ENCODE results near the gene BDH2.

Gene BDH2

DNA sequence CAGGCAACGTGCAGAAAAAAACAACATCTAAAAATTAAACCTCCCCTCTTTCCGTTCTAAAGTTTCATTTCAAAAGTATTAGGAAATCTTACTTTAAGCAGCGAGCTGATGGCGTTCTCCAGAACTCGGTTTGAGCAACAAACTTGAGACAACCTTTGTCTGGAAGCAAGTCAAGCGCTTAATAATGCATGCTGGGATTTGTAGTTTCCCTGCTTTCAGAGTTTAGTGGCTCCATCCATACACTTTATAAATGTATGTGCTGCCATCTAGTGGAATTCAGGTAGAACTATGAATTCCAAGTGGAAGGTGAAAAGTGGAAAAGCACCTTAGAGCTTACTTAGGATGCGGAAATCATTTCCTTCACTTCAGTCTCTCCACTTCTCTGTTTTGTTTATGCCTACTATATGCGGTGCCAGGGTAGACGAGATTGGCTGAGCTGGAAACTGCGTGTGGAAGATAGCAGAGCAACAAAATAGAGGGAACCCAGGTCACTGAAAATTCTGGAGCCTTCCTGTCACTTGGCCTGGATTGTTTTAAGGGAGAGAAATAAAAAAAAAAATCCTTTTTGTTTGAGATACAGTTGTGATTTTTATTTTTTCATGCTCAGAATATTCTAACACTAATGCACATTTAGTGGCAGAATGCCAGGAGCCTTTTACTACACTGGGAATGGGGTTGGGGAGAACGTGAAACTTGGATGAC, at the start of gene BDH2:
TSS of gene BDH2 (minus strand) at position 144 of the 702 bp plus-strand sequence. CDS start 3,580 bp downstream, outside the sequence.
- no peak for DNase-seq (ENCODE audit: low read depth in 2 of 2)

DNA sequence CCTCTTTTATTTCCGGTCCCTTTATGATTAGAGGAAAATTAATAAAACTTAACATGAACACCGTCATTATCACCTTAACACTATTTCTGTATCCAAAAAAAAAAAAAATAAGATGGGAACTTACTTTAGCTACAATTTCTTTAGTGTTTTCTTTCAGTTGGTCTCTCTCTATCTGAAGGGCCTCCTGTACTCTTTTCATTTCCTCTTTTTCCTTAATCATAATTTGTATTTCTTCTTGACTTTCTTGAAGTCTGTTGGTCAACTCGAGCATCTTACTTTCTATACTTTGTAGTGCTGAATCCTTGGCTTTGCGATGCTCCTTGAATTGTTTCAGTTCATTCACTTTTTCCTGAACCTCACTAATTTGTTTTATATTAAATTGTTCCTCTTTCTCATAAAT, 45.3 kb upstream of the BDH2 start:
- DNase-seq (ENCODE audit: low read depth in 2 of 2) = no peak

DNA sequence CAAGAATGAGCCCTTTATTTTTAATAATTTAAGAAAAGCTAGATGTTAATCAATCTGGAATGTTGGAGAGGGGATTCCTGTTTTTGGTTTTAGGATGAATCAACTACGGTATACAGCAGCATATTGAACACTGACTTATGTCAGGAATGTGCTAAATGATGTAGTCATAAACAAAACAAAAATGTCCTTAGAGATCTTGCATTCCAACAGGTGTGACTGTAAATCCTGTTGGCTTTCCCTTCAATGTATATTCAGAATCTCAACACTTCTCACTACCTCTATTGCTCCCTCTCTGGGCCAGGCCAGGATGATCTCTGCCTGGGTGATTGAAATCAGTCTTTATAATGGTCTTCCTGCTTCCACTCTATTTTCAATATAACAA, 37.8 kb upstream of the BDH2 start:
- DNase-seq (ENCODE audit: low read depth in 2 of 2) = no peak

DNA sequence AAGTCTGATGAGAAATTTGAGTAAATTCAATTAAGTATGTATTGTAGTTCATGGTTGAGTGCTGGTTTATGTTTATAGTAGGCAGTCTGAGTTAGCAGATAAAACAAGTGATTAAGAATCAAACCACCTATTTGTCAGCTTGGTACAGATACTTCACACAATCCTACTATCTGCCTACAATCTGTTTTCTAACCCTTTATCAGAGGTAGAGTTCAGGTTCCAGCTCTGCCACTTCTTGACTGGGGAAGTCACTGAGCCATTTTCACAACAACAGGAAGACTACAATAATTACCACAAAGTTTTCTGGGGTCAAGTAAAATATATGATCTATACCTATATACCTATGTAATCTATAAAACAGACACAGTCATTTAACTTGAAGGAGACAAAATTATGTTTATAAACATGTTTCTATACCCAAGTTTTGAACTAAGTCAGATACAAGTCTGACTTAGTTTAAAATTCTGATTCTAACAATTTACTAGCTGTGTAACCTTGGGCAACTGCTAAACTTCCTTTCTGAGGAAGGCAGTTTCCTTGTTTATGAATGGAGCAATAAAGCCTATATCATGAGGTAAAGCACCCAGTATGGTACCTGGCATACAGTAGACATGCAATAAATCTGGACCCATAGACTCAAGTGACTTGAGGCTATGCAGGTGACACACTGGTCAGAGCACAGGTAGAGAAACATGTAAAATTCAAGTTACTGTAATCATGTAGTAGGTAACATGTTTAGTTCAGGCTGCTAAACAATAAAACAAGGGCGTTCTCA, 37.2 kb upstream of the BDH2 start:
- DNase-seq (ENCODE audit: low read depth in 2 of 2) = no peak

DNA sequence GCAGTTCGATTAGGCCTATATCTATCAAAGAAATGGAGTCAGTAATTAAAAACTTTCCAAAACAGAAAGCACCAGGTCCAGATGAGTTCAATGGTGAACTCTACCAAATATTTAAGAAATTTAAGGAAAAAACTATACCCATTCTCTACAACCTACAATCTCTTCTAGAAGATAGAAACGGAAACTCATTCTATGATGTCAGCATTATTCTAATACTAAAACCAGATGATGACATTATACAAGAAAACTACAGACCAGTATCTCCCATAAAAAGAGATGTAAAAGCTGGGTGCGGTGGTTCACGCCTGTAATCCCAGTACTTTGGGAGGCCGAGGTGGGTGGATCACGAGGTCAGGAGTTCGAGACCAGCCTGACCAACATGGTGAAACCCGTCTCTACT, 29.5 kb upstream of the BDH2 start:
- no peak for DNase-seq (ENCODE audit: low read depth in 2 of 2)

DNA sequence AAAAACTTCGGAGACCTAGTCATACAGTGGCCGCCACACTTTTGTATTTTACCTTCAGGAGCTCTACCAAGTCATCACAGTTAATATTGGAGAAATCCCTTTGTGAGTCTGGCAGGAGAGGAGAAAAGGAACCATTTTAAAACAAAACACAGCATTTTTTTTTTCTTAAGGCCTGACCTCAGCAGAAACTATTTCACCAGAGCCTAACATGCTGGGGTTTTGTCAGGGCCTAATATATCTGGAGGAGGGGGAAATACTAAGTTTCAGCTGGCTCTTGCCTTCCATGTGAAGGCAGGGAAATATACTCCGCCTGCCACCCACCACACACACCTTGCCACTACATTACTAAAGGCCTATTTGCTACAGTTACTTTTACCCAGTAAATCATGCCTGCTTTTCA, 26.5 kb upstream of the BDH2 start:
- DNase-seq (ENCODE audit: low read depth in 2 of 2) = no peak

DNA sequence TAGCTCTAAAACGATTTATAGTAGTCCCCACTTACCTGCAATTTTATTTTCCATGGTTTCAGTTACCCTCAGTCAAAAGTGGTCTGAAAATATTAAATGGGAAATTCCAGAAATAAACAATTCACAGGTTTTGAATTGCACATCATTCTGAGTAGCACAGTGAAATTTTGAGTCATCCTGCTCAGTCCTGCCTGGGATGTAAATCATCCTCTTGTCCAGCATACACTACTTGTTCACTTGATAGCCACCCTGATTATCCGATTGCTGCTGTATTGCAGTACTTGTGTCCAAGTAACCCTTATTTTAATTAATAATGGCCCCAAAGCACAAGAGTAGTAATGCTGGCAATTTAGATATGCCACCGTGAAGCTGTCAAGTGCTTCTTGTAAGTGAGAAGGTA, 23.5 kb upstream of the BDH2 start:
- no peak for DNase-seq (ENCODE audit: low read depth in 2 of 2)

DNA sequence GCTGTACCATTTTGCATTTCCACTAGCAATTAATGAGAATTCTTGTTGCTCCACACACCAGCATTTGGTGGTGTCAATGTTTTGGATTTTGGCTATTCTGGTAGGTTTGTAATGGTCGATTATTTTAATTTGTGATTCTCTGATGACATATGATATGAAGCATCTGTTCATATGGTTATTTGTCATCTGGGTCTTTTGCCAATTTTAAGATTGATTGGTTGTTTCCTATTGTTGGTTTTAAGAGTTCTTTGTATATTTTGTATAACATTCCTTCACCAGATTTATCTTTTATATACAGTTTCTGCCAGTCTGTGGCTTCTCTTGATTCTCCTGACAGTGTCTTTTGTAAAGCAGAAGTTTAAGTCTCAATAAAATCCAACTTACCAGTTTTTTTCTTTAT, 18.5 kb upstream of the BDH2 start:
- no peak for DNase-seq (ENCODE audit: low read depth in 2 of 2)

DNA sequence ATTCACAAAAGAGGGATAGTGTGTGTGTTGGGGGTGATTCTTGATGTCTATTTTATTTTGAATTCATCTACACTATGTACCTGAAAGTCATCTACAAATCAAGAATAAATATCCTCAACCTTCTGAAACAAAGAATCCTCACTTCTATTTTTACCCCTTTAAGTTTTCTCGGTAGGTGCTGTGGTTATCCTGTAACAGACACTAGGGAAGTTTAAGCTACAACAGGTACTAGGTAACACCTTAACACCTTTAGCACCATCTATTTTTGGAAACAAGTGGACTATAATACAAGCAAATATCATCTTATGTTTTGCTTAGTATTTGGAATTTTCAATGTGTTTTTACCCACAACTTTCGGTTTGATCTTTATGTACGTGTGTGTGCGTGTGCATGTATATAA, 12.0 kb upstream of the BDH2 start:
- no peak for DNase-seq (ENCODE audit: low read depth in 2 of 2)

DNA sequence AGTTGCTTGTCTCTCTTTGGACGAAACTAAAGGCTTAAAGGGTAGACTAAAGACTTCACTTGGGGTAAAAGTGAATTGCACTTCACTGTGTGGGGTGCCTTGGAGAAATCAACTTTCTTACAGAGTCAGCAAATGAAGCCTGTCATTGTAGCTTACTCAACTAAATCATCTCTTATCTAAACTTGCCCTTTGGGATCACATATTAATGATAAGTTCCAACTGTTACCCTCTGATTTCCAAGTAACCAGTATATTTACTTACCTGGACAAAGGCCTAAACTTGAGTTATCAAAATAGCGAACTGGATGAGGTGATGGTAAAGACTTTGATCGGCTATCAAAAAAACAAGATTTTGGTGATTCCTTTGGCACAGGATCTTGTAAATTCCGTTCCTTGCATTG, 8.9 kb upstream of the BDH2 start:
- no peak for DNase-seq (ENCODE audit: low read depth in 2 of 2)

DNA sequence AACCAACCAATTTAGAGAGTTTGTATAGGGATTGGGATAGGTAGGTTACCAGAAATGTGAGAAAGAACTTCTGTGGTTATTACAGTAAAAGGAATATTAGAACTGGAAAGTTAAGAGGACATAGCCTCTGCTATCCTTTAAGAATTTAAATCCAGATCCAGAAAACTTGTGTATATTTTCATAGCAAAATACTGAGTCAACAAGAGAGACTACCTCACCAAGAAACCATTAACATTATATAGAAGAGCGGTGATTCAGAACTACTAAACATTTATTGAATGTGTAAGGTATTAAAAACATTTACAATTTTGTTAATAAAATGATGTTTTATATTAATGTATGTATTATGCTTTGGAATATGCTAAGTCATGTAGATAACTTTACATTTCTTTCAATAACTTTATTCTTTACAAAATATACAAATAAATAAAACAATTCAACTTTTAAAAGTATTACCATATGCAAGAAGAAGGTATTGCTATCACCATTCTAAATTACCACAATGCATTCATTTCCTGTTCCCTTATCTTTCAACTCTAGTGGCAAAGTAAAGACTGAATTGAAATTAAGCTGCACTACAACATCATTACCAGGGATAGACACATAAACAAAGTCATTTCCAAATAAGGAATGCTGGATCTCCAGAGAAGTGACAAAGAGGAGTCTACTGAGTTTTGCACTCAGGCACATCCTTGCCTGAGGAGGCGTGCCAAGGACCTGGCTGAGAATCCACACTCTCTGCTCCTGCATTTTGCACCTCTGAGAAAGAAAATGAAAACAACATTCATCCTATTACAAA, 6.1 kb upstream of the BDH2 start:
- no peak for DNase-seq (ENCODE audit: low read depth in 2 of 2)

DNA sequence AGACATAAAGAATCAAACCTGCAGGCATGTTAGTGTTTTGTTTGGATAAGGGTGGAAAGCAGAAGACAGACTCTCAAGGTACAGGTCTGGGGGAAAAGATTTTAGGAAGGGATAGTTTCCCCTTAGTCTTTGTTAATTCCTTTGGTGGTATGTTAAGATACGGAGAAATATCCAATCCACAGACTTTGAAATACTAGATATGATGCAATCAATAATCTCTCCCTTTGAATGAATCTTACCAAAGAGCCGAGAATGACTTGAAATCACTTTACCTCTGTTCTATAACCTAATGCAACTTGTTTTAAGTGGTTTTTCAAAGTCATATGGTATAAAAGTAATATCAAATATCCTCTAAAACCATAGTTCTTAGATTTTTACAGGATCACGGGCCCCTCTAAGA, 5.3 kb upstream of the BDH2 start:
- DNase-seq (ENCODE audit: low read depth in 2 of 2) = no peak

DNA sequence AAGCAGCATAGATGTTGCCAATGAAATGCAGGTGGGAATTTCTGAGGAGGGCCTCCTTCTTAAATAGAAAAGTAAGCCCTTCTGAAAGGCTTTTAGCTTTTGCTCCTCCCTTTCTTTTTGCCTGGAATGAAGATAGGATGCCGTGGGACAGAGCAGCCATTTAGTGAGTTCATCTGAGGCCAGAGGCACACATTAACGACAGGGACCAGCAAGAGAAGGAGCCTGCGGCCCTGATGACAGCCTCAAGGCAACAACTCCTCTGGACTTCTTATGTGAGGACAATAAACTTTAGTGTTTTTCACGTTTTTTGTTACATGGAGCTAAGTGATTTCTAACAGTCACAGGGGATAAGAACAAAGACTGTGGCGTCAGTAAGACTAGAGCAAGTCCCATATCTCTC, 1.1 kb upstream of the BDH2 start:
- no peak for DNase-seq (ENCODE audit: low read depth in 2 of 2)

DNA sequence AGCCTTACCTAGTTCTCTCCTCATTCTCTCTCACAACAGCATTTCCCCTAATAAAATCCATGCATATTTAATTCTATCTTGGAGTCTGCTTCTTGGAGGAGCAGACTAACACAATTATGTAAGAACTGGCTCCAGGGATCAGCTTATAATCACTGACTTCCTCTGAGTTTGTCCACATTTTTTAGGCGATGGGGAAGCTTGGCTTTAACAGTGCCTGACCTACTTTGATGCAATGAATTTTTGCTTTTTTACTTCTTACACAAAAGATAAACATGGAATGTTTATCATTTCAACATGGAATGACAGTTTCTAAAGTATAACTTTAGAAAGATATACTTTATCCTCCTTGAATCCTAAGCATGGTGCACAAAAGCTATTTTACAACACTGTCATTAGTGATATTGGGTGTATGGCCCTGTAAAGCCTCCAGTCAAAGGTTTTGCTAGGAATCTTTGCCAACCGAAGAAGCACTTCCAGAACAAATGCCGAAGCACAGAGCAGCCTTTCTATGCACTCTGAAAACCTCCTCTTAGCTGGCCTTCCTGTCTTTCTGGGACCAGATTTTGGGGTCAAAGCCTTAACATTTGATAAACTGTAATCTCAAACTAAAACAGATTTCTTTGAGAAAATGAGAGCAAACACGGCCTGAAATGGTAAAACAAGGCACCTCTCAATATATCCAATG, 736 bp downstream of the BDH2 start:
- no peak for DNase-seq (ENCODE audit: low read depth in 2 of 2)

DNA sequence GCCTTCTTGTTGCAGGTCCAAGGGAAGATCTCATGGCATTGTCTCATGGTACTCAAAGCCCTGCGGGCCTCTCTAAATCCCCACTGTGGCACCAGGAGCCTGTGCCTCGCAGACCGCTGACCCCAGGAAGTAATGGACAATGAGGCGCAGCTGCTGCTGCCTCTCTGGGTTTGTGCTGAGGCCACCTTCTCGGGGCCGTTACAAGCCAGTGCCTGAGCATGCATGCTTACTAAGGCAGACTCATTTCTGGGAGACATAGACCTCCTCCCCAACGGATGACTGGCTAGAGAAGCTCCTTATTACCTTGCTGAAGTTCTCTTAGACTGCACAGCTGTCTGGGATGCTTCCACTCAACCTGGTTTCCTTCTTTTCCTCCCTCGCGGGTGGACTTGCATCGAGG, 1.3 kb downstream of the BDH2 start:
- no peak for DNase-seq (ENCODE audit: low read depth in 2 of 2)

DNA sequence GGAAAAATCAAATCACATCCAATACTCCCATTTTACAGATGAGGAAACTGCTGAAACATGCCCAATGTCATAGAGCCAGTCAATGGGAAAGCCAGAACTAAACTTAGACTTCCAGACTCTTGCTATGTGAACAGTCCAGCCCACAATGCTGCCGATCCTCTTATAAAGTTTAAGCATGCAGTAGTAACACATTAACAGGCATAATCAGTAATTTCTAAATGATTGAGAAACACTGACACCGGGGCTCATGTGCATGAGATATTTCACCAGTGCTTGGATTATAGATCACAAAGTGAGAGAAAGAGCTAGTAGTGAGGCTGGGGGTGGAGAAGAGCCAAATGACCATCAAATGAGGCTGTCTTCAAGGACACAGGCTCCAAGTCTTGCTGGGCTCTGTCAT, 2.5 kb downstream of the BDH2 start:
- DNase-seq (ENCODE audit: low read depth in 2 of 2) = no peak

DNA sequence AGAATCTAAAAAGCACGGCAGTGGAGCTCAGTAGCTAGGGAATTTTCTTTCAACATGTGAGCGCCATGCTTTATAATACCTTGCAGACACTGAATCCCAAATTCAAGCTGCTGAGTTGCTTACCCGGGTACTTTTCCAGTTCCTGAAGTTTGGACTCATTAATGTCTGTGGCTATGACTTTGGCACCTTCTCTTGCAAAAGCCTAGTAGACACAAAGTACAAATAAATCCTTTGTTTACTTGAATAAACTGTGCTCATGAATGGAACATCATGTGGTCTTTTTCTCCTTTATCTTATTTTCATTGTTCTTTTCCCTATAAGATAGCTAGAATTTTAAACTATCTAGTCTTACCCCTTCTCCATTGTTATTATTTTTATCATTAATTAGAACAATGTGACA, 4.6 kb downstream of the BDH2 start:
- DNase-seq (ENCODE audit: low read depth in 2 of 2) = no peak

DNA sequence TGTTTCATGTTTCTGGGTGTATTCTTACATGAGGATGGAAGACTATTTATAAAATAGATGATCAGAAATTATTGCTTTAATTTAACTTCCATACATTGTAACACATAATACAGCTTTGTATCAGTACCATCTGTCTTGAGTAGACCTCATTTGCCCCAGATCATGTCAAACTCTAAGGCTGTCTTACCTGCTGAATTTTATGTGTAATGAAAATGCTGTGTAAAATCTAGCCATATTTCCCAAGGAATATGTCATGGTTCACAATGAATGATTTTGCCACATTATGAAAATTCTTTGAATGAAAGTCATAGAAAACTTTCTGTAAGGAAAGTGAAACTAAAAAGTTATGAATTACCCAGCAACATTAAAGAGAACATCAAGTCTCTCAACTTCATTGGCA, 7.4 kb downstream of the BDH2 start:
- no peak for DNase-seq (ENCODE audit: low read depth in 2 of 2)

DNA sequence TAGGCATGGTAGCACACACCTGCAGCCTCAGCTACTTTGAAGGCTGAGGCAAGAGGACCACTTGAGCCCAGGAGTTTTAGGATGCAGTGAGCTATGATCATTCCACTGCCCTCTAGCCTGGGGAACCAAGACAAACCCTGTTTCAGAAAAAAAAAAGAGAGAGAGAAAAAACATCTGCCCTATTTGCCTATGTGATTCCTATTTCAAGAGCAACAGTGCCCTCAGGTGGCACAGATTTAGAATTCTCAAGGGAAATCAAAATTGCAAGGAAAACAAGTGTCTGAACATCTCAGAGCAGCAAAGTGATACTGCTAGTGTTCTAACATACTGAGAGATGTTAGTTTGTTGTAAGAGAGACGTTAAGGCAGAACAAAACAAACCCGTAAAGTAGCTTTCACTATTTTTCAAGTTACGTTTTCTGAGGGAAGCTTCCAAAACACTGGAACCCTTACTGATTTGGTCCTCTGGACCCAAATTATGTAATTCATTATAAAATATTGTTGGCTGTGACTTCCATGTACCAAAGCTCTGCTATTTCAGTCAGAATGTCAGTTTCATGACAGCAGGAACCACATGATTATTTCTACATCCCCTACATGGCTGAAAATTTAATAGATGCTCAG, 7.9 kb downstream of the BDH2 start:
- no peak for DNase-seq (ENCODE audit: low read depth in 2 of 2)

DNA sequence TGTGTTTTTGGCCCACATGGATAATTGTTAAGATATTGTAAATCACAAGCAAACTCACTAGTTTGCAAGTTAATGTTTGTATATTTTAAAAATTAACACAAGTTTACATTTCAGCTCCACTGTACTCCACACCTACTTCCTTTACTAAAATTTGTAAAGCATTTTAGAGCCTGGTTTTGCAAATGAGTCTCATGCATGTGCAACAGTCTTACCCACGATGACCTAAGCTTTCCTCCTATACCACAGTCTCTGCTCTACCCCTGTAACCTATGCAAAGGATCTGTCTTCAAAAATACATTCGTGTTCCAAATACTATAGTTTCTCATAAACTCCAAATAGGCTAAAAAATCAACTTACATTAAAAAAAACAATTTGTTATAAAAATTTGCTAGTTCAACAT, 10.2 kb downstream of the BDH2 start:
- no peak for DNase-seq (ENCODE audit: low read depth in 2 of 2)

DNA sequence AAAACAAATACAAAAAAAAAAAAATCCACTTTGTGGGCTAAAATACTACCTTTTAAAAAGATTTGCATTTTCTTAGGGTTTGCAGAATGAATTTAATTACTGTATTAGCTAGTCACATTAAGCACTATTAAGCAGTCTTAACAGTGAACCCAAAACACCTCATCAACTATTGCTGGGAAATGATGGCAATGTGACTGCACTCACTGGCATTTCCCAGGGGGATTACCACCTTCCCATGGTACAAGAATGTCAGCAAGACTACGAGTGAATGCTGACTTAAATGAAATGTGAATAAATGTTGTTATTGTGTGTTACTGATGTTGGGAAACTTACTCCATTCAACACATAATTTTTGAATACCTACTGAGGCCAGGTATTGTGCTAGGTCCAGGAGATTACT, 13.1 kb downstream of the BDH2 start:
- no peak for DNase-seq (ENCODE audit: low read depth in 2 of 2)

All from stimulated activated CD4-positive, alpha-beta T cell treated with anti-CD3 and anti-CD28 coated beads, Interleukin-12 subunit alpha, Interleukin-12 subunit beta, amount 100 ng/mL, for 24 hours (primary cell).